Measurements from ENCODE around the gene HTR3C. TPM values are rescaled to one million over a fixed set of nuclear protein-coding genes. Genes with fewer than 3 reads are reported as not detected.

The HTR3C gene
- total RNA-seq, 3 donors from 2014 or later = 0.17 to 0.41 TPM; not detected in 1

DNA sequence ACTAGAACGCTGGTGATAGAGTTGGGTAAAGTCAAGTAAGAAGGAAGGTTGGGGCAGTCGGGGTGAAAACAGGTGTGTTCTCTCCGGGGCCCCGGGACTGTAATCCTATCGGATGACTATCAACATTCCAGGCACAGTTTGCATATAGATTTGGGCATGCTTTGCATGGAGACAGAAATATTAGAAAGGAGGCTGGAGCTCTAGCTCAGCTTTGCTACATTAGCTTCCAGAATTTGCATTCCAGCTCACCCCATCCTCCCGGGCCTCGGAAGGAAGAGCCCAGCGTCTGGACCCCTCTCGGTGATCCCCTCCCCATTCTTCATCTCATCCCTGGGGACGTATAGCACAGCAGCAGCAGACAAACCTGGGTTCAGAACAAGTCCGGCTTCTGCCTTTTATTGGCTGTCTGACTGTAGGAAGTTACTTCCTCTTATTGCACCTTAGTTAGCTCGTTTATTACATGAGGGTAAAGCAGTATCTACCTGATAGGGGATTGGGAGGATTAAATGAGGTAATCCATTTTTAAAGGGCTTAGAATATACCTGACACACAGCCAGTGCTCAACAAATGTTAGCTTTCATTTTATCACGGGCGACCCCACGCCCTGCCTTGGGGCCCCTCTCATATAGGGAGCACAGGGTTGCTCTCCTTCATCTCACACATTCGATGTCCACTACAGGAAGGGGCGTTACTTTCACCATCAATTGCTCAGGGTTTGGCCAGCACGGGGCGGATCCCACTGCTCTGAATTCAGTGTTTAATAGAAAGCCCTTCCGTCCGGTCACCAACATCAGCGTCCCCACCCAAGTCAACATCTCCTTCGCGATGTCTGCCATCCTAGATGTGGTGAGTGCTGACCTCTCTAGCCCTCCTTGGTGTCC is 47.2 kb downstream of the HTR3C start:
- intact Hi-C loops (cut with DNase I, micrococcal nuclease) = no loop called here
- no peaks in the 10 kb centered on the region for H3K9me3 ChIP-seq
- TF ChIP-seq, protein P1, sequence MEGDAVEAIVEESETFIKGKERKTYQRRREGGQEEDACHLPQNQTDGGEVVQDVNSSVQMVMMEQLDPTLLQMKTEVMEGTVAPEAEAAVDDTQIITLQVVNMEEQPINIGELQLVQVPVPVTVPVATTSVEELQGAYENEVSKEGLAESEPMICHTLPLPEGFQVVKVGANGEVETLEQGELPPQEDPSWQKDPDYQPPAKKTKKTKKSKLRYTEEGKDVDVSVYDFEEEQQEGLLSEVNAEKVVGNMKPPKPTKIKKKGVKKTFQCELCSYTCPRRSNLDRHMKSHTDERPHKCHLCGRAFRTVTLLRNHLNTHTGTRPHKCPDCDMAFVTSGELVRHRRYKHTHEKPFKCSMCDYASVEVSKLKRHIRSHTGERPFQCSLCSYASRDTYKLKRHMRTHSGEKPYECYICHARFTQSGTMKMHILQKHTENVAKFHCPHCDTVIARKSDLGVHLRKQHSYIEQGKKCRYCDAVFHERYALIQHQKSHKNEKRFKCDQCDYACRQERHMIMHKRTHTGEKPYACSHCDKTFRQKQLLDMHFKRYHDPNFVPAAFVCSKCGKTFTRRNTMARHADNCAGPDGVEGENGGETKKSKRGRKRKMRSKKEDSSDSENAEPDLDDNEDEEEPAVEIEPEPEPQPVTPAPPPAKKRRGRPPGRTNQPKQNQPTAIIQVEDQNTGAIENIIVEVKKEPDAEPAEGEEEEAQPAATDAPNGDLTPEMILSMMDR (IDR thresholded peaks at IDR 0.05) = no peak
- no peak overlapping the region for H3K4me3 ChIP-seq
- ATAC-seq (peak; percentile 63), DNase-seq (no peak)
- no peaks in the 10 kb centered on the region for H3K36me3 ChIP-seq (ENCODE audit: low read depth)
- no peaks in the 10 kb centered on the region for H3K4me1 ChIP-seq (ENCODE audit: low read depth)

Other genes starting within 250 kb of the HTR3C start
- gene MAP6D1, start 227.5 kb upstream of the HTR3C start, total RNA-seq = 1 to 10 TPM in 2 of 3 donors, under 1 TPM in 1; 0.55 to 3.1 (median 1.2) TPM
- gene PARL, start 168.2 kb upstream of the HTR3C start, total RNA-seq = 10 to 100 TPM; 67.0 to 71.8 (median 68.9) TPM
- 10 to 100 TPM; 34.4 to 45.7 (median 39.4) TPM for gene ABCC5, start 35.2 kb upstream of the HTR3C start, total RNA-seq
- gene HTR3D, start 21.3 kb upstream of the HTR3C start, total RNA-seq = not detected
- under 1 TPM; 0.16 to 0.70 (median 0.35) TPM for gene HTR3E, start 44.0 kb downstream of the HTR3C start, total RNA-seq
- gene EIF2B5, start 82.3 kb downstream of the HTR3C start, total RNA-seq = 10 to 100 TPM; 41.4 to 48.6 (median 47.0) TPM
- 100 to 1,000 TPM in 1 of 3 donors, 10 to 100 TPM in 2; 63.3 to 104 (median 69.1) TPM for gene DVL3, start 102.3 kb downstream of the HTR3C start, total RNA-seq
- 100 to 1,000 TPM; 215 to 297 (median 227) TPM for gene AP2M1, start 121.8 kb downstream of the HTR3C start, total RNA-seq
- gene ABCF3, start 133.2 kb downstream of the HTR3C start, total RNA-seq = 10 to 100 TPM; 60.7 to 79.7 (median 72.3) TPM
- gene VWA5B2, start 176.5 kb downstream of the HTR3C start, total RNA-seq = 1 to 10 TPM in 2 of 3 donors, under 1 TPM in 1; 0.60 to 2.9 (median 2.6) TPM
- 10 to 100 TPM; 30.8 to 39.9 (median 34.5) TPM for gene ALG3, start 195.9 kb downstream of the HTR3C start, total RNA-seq
- 1 to 10 TPM; 2.8 to 5.0 (median 3.2) TPM for gene EEF1AKMT4, start 196.6 kb downstream of the HTR3C start, total RNA-seq
- under 1 TPM in 1 of 3 donors, not detected in 2; 0.95 TPM for gene CAMK2N2, start 208.5 kb downstream of the HTR3C start, total RNA-seq
- 1 to 10 TPM in 1 of 3 donors, under 1 TPM in 1, not detected in 1; 0.19 to 2.2 TPM for gene ECE2, start 223.0 kb downstream of the HTR3C start, total RNA-seq
- gene PSMD2, start 246.2 kb downstream of the HTR3C start, total RNA-seq = 100 to 1,000 TPM; 160 to 223 (median 176) TPM

Data from mucosa of descending colon (tissue), 3 donors.